GM21526 (cell line): ENCODE data around the gene GPR25.
"Not testable (repeated sequence)": the region's sequence is repeated elsewhere in the genome, so short reads cannot be mapped to it uniquely, and the experiment has no call there.

Experiments
- ATAC-seq: cut with Tn5 transposase; IDR thresholded peaks from one replicate; pipeline ENCODE4 v1.9.1; 2021; ENCODE audit warnings: moderate library complexity; ENCODE audit not compliant: unreplicated experiment, low FRiP score

The GPR25 gene

DNA sequence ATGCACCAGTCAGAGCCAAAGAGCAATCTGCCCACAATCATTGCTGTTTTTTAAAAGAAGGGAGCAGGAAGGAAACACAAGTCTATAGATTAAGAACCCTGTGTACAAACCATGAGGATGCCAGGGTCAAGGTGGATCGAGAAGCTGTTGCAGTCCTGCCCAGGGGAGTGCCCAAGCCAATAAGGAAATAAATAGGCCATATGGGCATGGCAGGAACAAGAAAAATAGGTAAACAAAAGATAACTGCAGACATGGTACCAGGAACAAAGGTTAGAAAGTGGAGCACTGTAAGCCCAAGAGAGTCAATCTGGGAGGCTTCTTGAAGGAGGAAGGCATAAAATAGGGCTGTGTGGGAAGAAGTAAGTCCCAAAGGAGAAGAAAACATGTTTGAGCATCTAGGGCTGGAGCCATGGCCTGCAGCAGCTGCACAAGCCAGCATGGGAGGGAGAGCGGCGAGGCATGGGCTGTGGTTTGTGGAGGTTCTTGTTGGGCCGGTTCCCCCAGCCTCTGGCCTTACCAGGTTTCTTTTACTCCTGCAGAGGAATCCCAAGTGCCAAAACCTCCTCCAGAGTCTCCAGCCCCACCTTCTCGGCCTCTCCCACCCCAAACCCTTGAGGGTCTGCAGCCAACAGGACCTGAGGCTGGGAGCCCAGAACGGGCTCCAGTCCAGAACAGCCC lies 35.5 kb downstream of the GPR25 start:
- ATAC-seq, result no peak

DNA sequence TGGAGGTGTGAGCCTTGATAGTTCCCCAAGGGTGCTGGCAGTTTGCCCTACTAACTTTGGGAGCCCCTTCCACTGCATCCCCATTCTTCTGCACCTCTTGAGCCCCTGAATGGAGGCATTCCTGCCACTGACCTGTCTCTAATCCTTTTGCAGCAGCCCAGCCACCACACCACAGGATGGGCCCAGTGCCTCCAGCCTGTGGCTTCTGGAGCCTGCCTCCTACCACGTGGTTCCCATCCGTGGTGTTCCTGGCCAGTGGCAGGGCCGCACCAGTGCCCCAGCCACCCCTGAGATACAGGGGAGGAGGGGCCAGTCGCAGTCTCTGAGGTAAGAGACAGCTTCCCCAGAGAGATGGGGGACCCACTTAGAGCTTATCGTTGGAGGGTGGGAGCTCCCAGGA lies 36.3 kb downstream of the GPR25 start:
- no peak for ATAC-seq

- no peak for ATAC-seq
These were observed 37.0 kb downstream of the GPR25 start for GRCh38 chr1:200909757-200910239.

DNA sequence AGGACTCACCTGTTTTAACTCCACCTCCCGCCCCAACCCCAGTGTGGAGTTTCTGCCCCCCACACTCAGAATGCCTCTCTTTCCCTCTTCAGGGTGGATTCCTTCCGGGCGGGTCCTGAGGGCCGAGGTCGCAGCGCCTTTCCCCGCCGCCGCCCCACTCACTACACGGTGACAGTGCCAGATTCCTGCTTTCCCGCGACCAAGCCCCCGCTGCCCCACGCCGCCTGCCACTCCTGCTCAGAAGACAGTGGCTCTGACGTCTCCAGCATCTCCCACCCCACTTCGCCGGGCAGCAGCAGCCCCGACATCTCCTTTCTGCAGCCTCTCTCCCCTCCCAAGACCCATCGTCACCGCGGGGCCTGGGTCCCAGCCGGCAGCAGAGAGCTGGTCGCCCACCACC lies 38.6 kb downstream of the GPR25 start:
- no peak for ATAC-seq

- not testable (repeated sequence) for ATAC-seq
These were observed 39.2 kb downstream of the GPR25 start for GRCh38 chr1:200911936-200912335.

- ATAC-seq, result no peak
These were observed 40.1 kb downstream of the GPR25 start for GRCh38 chr1:200912737-200913407.

DNA sequence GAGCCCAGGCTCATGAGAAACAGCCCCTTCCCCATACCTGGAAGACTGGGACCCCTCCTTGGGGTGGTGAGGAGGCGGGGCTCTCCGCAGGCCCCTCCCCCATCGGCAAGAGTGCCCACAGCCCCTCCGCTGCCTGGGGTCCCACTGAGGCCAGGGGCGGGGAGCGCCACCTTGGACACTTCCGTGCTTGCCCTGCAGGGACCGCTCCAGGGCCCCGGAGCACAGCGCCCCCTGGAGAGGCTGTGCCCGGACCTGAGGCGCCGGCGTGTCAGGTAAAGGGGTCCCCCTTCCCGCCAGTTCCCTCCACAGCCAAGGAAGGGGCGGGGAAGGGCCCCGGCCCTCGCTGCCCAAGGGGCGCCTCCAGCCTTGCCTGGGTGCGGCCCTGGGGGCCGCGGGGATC lies 43.4 kb downstream of the GPR25 start:
- no peak for ATAC-seq

GRCh38 chr1:200916681-200917080 lies 43.9 kb downstream of the GPR25 start:
- no peak for ATAC-seq

DNA sequence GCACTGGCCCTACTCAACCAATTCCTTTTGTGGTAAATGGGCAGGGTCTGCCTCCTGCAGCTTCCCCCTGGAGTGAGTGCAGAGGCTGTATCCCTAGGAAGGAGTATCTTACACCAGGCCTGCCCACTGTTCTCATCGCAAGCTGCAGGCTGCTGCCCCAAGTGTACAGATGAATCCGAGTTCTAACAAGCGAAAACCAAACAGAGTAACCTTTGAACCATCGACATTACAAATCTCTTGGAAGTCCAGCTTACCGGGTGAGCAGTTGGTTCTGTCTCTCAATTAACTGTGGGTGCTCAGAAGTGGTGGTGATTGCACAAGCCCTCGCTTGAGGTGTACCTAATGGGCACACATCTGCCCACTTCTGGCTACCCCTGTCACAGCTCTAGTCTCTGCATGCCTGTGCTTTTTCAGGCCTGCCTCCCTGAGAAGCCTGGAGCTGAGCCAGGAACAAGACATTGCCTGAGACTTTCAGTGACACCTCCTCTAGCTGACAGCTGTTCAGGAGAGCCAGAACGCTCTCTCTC lies 44.6 kb downstream of the GPR25 start:
- ATAC-seq, result no peak

- ATAC-seq, result no peak
These were observed 45.2 kb downstream of the GPR25 start for GRCh38 chr1:200918006-200918405.

- no peak for ATAC-seq
These were observed 46.6 kb downstream of the GPR25 start for GRCh38 chr1:200919386-200919785.

- no peak for ATAC-seq
These were observed 48.9 kb downstream of the GPR25 start for GRCh38 chr1:200921571-200922110.

DNA sequence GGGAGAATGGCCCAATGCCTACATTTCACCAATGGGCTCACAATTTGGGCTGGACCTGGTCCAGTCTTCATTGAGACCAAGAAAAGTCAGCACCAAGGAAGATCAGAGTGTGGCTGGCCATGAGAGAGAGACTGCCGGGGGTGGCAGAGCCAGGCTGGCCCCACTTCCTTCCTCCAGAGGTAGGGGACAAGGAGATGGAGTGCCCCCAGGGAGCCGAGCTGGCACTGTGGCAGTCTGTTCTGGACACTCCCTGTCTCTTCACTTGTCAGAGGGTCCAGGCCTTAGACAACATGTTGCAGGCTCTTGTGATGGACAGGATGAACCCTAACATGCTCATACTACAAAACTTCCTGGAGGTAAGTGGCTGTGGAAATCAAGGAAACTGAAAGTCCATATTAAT lies 49.6 kb downstream of the GPR25 start:
- no peak for ATAC-seq

- ATAC-seq, result no peak
These were observed 50.8 kb downstream of the GPR25 start for GRCh38 chr1:200923601-200924000.
